GM12878 (cell line): ENCODE measurements around the gene MAP3K21. TPM values are rescaled to one million over a fixed set of nuclear protein-coding genes. Genes with fewer than 3 reads are reported as not detected.

Source experiments
- ATAC-seq: fragments of 200-7000 bp; cut with Tn5 transposase; 3 replicates; pipeline ENCODE4 v1.9.1; 2020; ENCODE audit warnings: mild to moderate bottlenecking, moderate library complexity
- BruUV-seq: library from RNA; stranded (reverse); fragments of 400-500 nt; replicated peaks from 2 replicates; lab custom pipeline; 2021; lab: Mats Ljungman, UMichigan
- CTCF ChIA-PET: fragments of 300-600 bp; sonication (Branson Sonifier 250); formaldehyde crosslinking; extraction: SDS; loops from one replicate; lab custom pipeline; 2021; ENCODE audit warnings: inconsistent platforms; lab: Yijun Ruan, JAX
- POLR2A ChIA-PET: fragments of 350-600 bp; formaldehyde crosslinking; extraction: SDS; loops from one replicate; lab custom pipeline; 2021; ENCODE audit warnings: inconsistent platforms; lab: Charles Lee
- RAD21 ChIA-PET: fragments of 300-600 bp; sonication (Branson Sonifier 250); formaldehyde crosslinking; loops from one replicate; lab custom pipeline; 2023; ENCODE audit warnings: antibody characterized with exemption; ENCODE audit not compliant: unreplicated experiment; lab: Charles Lee
- SMC1A ChIA-PET: fragments of 300-600 bp; sonication (Branson Sonifier 250); formaldehyde crosslinking; loops from one replicate; lab custom pipeline; 2023; ENCODE audit not compliant: unreplicated experiment, uncharacterized antibody; lab: Charles Lee
- DNase-seq: peaks from one replicate; pipeline ENCODE4 v3.0.0-alpha.2; 2011; ENCODE audit warnings: low read depth, low spot score
- FAIRE-seq: peaks from 3 replicates; lab custom pipeline; 2011; peaks lifted over from hg19 to GRCh38; lab: Jason Lieb, UNC
- H2AFZ ChIP-seq: 2 replicates; pipeline ENCODE4 v1.6.0; 2011; ENCODE audit warnings: low read depth, low read length, control low read depth; ENCODE audit not compliant: control insufficient read depth
- H3K27ac ChIP-seq: 2 replicates; pipeline ENCODE4 v1.5.1; 2011; ENCODE audit warnings: control low read depth; ENCODE audit not compliant: control insufficient read depth, insufficient read depth
- H3K27me3 ChIP-seq, 2 experiments: replicated peaks in 1 of 2; 2 replicates each; pipeline versions ENCODE4 v1.6.0 to v1.6.1; 2011; ENCODE audit warnings: low read length in 1 of 2; ENCODE audit not compliant: control insufficient read depth in 2 of 2, insufficient read depth in 2 of 2
- H3K36me3 ChIP-seq, 2 experiments: 2 replicates each; pipeline ENCODE4 v1.5.1; 2011; ENCODE audit warnings: low read length in 1 of 2; ENCODE audit not compliant: control insufficient read depth in 2 of 2, insufficient read depth in 2 of 2
- H3K4me1 ChIP-seq: 2 replicates; pipeline ENCODE4 v1.6.1; 2011; ENCODE audit warnings: mild to moderate bottlenecking, low read length, moderate library complexity, mixed read lengths; ENCODE audit not compliant: control insufficient read depth, insufficient read depth
- H3K4me2 ChIP-seq: 2 replicates; pipeline ENCODE4 v1.6.0; 2011; ENCODE audit warnings: control low read depth; ENCODE audit not compliant: control insufficient read depth, insufficient read depth
- H3K4me3 ChIP-seq: fragments of 200-600 bp; sonication (generic); 2 replicates; pipeline ENCODE4 v1.5.1; 2016
- H3K79me2 ChIP-seq: 2 replicates; pipeline ENCODE4 v1.6.0; 2011; ENCODE audit warnings: low read length; ENCODE audit not compliant: control insufficient read depth, insufficient read depth
- H3K9ac ChIP-seq: 2 replicates; pipeline ENCODE4 v1.8.0; 2011; ENCODE audit warnings: low read length, control low read depth, mixed read lengths; ENCODE audit not compliant: control insufficient read depth, insufficient read depth
- H3K9me3 ChIP-seq: replicated peaks from 3 replicates; pipeline ENCODE4 v1.5.1; 2011; ENCODE audit warnings: mild to moderate bottlenecking, low read length; ENCODE audit not compliant: control insufficient read depth, insufficient read depth
- H4K20me1 ChIP-seq: 2 replicates; pipeline ENCODE4 v1.6.0; 2011; ENCODE audit not compliant: control insufficient read depth, insufficient read depth
- ASH2L ChIP-seq: fragments of 300-600, 200-600 bp; sonication (generic); IDR thresholded peaks from 2 replicates; pipeline ENCODE4 v1.6.1; 2017; ENCODE audit warnings: low read depth, mild to moderate bottlenecking, borderline replicate concordance
- ATF7 ChIP-seq: fragments of 450-650 bp; IDR thresholded peaks from 2 replicates; pipeline ENCODE4 v1.6.1; 2016; ENCODE audit warnings: low read depth, mild to moderate bottlenecking
- CUX1 ChIP-seq: IDR thresholded peaks from 2 replicates; pipeline ENCODE4 v1.6.1; 2012; ENCODE audit warnings: improper control_type of control experiment, low read depth, low read length; ENCODE audit not compliant: insufficient replicate concordance
- EED ChIP-seq: sonication (generic); IDR thresholded peaks from 2 replicates; pipeline ENCODE4 v1.6.1; 2016; ENCODE audit warnings: antibody characterized with exemption, low read depth
- IRF3 ChIP-seq: fragments of 450-650 bp; IDR thresholded peaks from 2 replicates; pipeline ENCODE4 v1.6.1; 2014; ENCODE audit warnings: mild to moderate bottlenecking
- RAD21 ChIP-seq: IDR thresholded peaks from 2 replicates; pipeline ENCODE4 v1.6.1; 2011; ENCODE audit warnings: mild to moderate bottlenecking, low read depth, low read length, moderate library complexity; ENCODE audit not compliant: insufficient read depth
- RCOR1 ChIP-seq: conservative IDR thresholded peaks from 2 replicates; pipeline ENCODE4 v1.6.1; 2012; ENCODE audit warnings: low read depth, low read length, improper control_type of control experiment
- RFX5 ChIP-seq: IDR thresholded peaks from 2 replicates; pipeline ENCODE4 v1.6.1; 2011; ENCODE audit warnings: low read depth, low read length, improper control_type of control experiment
- SUPT20H ChIP-seq: IDR thresholded peaks from 2 replicates; pipeline ENCODE4 v1.6.1; 2011; ENCODE audit warnings: low read depth, mild to moderate bottlenecking, low read length, moderate library complexity, borderline replicate concordance; ENCODE audit not compliant: control insufficient read depth
- ZNF207 ChIP-seq: fragments of 450-650 bp; IDR thresholded peaks from 2 replicates; pipeline ENCODE4 v1.6.1; 2014; ENCODE audit warnings: antibody characterized with exemption, mild to moderate bottlenecking, borderline replicate concordance
- ZNF24 ChIP-seq: fragments of 450-650 bp; IDR thresholded peaks from 2 replicates; pipeline ENCODE4 v1.6.1; 2017; ENCODE audit warnings: antibody characterized with exemption, mild to moderate bottlenecking
- WGBS: methylation state at CpG from one replicate; pipeline ENCODE4 v1.1.6; 2016; ENCODE audit warnings: low lambda C conversion rate; ENCODE audit not compliant: insufficient replicate concordance, insufficient coverage; ENCODE audit errors: missing lambda C conversion rate; 5-methylcytosine and 5-hydroxymethylcytosine counted together
- in situ Hi-C: fragments of 300-500 bp; cut with MboI; formaldehyde crosslinking; loops from 9 replicates; pipeline ENCODE4 v1.14.3; 2018; ENCODE audit warnings: mixed read lengths
- intact Hi-C: fragments of 100-400 bp; cut with micrococcal nuclease; formaldehyde crosslinking; loops from one replicate; pipeline ENCODE4 v1.14.2; 2022; ENCODE audit not compliant: unreplicated experiment
- polyA plus RNA-seq, 11 experiments: library from polyadenylated mRNA; depleted of rRNA in 4 of 11; unstranded in 6 of 11; stranded (reverse) in 5 of 11; fragments of >200 nt; fragmentation: Nextera tagmentation in 4 of 11; fragmentation: Illumina TruSeq in 1 of 11; extraction: Ambion mirVana in 4 of 11; extraction: Trizol in 1 of 11; gene quantifications; 1 replicate in 1 of 11; 2 replicates in 10 of 11; pipeline versions ENCODE4 v1.2.1 to v1.2.3, GENCODE V29; 2011 to 2016; ENCODE audit warnings: inconsistent platforms in 2 of 11, missing spikeins in 2 of 11, low read depth in 1 of 11
- total RNA-seq, 4 experiments: library from RNA; depleted of rRNA in 3 of 4; stranded (reverse); fragments of >200 nt in 3 of 4; fragmentation: Illumina TruSeq in 1 of 4; extraction: Trizol in 1 of 4; gene quantifications; 2 replicates each; pipeline versions ENCODE4 v1.2.1 to v1.2.3, GENCODE V29; 2013 to 2021
- TF ChIP-seq, protein P1 (sequence below): IDR thresholded peaks from 2 replicates; pipeline ENCODE4 v1.6.1; 2011; ENCODE audit warnings: borderline replicate concordance, low read depth, mild to moderate bottlenecking, moderate library complexity, mixed read lengths, low read length; ENCODE audit not compliant: insufficient read depth; ENCODE audit errors: extremely low read length
- TF ChIP-seq, protein P2 (sequence below): fragments of 450-650 bp; conservative IDR thresholded peaks from 2 replicates; pipeline ENCODE4 v1.6.1; 2017; ENCODE audit warnings: mild to moderate bottlenecking, moderate library complexity
- TF ChIP-seq, protein P3 (sequence below): IDR thresholded peaks from 2 replicates; pipeline ENCODE4 v1.6.1; 2011; ENCODE audit warnings: mild to moderate bottlenecking, low read depth, low read length, moderate library complexity; ENCODE audit not compliant: insufficient replicate concordance

MAP3K21 gene
- total and polyA plus RNA-seq, 10 of the 15 experiments (the other 5 are each of a cell fraction or from before 2014, with no cell fraction given) = 0.02 to 0.21 (median 0.09) TPM; not detected in 1

DNA sequence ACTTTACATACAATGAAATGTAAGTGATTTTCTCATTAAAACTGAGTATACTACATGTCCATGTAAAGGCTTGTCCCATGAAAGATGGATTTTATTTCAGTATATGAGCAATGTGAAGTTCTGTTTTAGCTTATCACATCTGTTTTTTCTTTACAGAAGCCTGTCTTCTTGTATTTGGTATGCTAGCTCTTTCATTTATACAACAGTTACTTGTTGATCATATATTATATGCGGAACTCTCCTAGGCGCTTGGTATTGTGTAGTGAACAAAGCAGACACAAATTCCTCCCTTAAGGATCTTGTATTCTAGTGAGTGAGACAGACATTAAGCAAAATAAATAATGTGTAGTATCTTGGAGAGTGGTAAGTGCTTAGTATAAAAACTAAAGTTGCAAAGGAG, 10.6 kb downstream of the MAP3K21 start:
- 92% methylated on average over 2 of the region's 2 CpGs for WGBS
- BruUV-seq = no TSS peak
- Histone ChIP-seq H3K4me1 (no peaks in the 10 kb centered on the region), H3K9me3 (no peaks in the 10 kb centered on the region), H3K9ac (no peak overlapping the region), H3K4me3 (no peak overlapping the region), H3K36me3 (no peaks in the 10 kb centered on the region), H2AFZ (no peak overlapping the region), H3K4me2 (no peak overlapping the region), H3K27me3 (no peaks in the 10 kb centered on the region), H3K79me2 (no peaks in the 10 kb centered on the region), H4K20me1 (no peaks in the 10 kb centered on the region), H3K27ac (no peak overlapping the region)
- POLR2A ChIA-PET = no interaction called here
- intact Hi-C loops = no loop called here
- ATAC-seq (no peak), DNase-seq (no peak), FAIRE-seq (no peak)
- SMC1A ChIA-PET = no interaction called here
- CTCF ChIA-PET = no interaction called here
- RAD21 ChIA-PET = no interaction called here
- in situ Hi-C loops = no loop called here
- TF ChIP-seq, protein P1, sequence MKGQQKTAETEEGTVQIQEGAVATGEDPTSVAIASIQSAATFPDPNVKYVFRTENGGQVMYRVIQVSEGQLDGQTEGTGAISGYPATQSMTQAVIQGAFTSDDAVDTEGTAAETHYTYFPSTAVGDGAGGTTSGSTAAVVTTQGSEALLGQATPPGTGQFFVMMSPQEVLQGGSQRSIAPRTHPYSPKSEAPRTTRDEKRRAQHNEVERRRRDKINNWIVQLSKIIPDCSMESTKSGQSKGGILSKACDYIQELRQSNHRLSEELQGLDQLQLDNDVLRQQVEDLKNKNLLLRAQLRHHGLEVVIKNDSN = no peak
- TF ChIP-seq ASH2L (no peak), RCOR1 (no peak), CUX1 (no peak), RAD21 (no peak), RFX5 (no peak), EED (no peak), ZNF24 (no peak), SUPT20H (no peak), ZNF207 (no peak), IRF3 (no peak), ATF7 (no peak)
- TF ChIP-seq, protein P2, sequence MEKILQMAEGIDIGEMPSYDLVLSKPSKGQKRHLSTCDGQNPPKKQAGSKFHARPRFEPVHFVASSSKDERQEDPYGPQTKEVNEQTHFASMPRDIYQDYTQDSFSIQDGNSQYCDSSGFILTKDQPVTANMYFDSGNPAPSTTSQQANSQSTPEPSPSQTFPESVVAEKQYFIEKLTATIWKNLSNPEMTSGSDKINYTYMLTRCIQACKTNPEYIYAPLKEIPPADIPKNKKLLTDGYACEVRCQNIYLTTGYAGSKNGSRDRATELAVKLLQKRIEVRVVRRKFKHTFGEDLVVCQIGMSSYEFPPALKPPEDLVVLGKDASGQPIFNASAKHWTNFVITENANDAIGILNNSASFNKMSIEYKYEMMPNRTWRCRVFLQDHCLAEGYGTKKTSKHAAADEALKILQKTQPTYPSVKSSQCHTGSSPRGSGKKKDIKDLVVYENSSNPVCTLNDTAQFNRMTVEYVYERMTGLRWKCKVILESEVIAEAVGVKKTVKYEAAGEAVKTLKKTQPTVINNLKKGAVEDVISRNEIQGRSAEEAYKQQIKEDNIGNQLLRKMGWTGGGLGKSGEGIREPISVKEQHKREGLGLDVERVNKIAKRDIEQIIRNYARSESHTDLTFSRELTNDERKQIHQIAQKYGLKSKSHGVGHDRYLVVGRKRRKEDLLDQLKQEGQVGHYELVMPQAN = no peak
- TF ChIP-seq, protein P3, sequence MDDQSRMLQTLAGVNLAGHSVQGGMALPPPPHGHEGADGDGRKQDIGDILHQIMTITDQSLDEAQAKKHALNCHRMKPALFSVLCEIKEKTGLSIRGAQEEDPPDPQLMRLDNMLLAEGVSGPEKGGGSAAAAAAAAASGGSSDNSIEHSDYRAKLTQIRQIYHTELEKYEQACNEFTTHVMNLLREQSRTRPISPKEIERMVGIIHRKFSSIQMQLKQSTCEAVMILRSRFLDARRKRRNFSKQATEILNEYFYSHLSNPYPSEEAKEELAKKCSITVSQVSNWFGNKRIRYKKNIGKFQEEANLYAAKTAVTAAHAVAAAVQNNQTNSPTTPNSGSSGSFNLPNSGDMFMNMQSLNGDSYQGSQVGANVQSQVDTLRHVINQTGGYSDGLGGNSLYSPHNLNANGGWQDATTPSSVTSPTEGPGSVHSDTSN = no peak
